Naive thymus-derived CD4-positive, alpha-beta T cell (primary cell): ENCODE data around the gene CACNG8. TPM values are rescaled to one million over a fixed set of nuclear protein-coding genes. Genes with fewer than 3 reads are reported as not detected.
A peak's percentile ranks its signal among the peaks of the same experiment; 100 is the strongest.

Source experiments
- ATAC-seq: fragments of 150-1000 bp; cut with Tn5 transposase; 2 replicates; pipeline ENCODE4 v1.10.0; 2021; ENCODE audit warnings: mild to moderate bottlenecking, moderate library complexity
- CTCF ChIA-PET: fragments of 350-600 bp; sonication (Branson Sonifier 250); formaldehyde crosslinking; loops from one replicate; lab custom pipeline; 2021; ENCODE audit warnings: antibody characterized with exemption; lab: Charles Lee
- POLR2A ChIA-PET: fragments of 350-600 bp; sonication (Branson Sonifier 250); formaldehyde crosslinking; loops from one replicate; lab custom pipeline; 2021; ENCODE audit warnings: antibody characterized with exemption, inconsistent platforms; lab: Charles Lee
- DNase-seq, 9 donors: peaks; one replicate each; pipeline versions ENCODE4 v3.0.0 to v3.0.0-alpha.2; 2020 to 2022; ENCODE audit warnings: mixed read lengths in 1 of 9
- H3K27ac ChIP-seq: one replicate; pipeline ENCODE4 v1.7.0; 2013; ENCODE audit warnings: mild to moderate bottlenecking, low read depth, low read length, moderate library complexity
- H3K27me3 ChIP-seq, 2 donors: one replicate each; pipeline ENCODE4 v1.7.0; 2013; ENCODE audit warnings: low read length in 2 of 2, mild to moderate bottlenecking in 2 of 2, moderate library complexity in 2 of 2; ENCODE audit not compliant: control insufficient read depth in 2 of 2, insufficient read depth in 2 of 2
- H3K36me3 ChIP-seq, 3 experiments: 1 replicate in 2 of 3; 2 replicates in 1 of 3; pipeline ENCODE4 v1.7.0; 2013; ENCODE audit warnings: low read length in 3 of 3, mild to moderate bottlenecking in 3 of 3, moderate library complexity in 1 of 3; ENCODE audit not compliant: insufficient read depth in 3 of 3, control insufficient read depth in 2 of 3
- H3K4me1 ChIP-seq, 2 donors: one replicate each; pipeline ENCODE4 v1.7.0; 2013; ENCODE audit warnings: low read length in 2 of 2, mild to moderate bottlenecking in 2 of 2, moderate library complexity in 1 of 2; ENCODE audit not compliant: control insufficient read depth in 2 of 2, insufficient read depth in 2 of 2
- H3K4me3 ChIP-seq: 2 replicates; pipeline ENCODE4 v1.7.0; 2013; ENCODE audit warnings: mild to moderate bottlenecking, low read length
- H3K9me3 ChIP-seq, 3 experiments: 1 replicate in 2 of 3; 2 replicates in 1 of 3; pipeline ENCODE4 v1.7.0; 2013; ENCODE audit warnings: low read length in 3 of 3; ENCODE audit not compliant: control insufficient read depth in 2 of 3
- H3K27ac Mint-ChIP-seq, 9 donors: one replicate each; pipeline ENCODE4 v1.8.0; 2020 to 2022; ENCODE audit warnings: mixed read lengths in 9 of 9, mild to moderate bottlenecking in 8 of 9, moderate library complexity in 5 of 9, inconsistent platforms in 2 of 9
- H3K27me3 Mint-ChIP-seq, 5 donors: one replicate each; pipeline ENCODE4 v1.8.0; 2021 to 2022; ENCODE audit warnings: mixed read lengths in 5 of 5, mild to moderate bottlenecking in 1 of 5
- H3K36me3 Mint-ChIP-seq, 5 donors: one replicate each; pipeline ENCODE4 v1.8.0; 2020 to 2022; ENCODE audit warnings: mixed read lengths in 5 of 5, mild to moderate bottlenecking in 3 of 5, inconsistent platforms in 1 of 5
- H3K4me1 Mint-ChIP-seq, 7 donors: one replicate each; pipeline ENCODE4 v1.8.0; 2020 to 2022; ENCODE audit warnings: mixed read lengths in 7 of 7, mild to moderate bottlenecking in 3 of 7, inconsistent platforms in 1 of 7
- H3K4me3 Mint-ChIP-seq, 10 donors: one replicate each; pipeline ENCODE4 v1.8.0; 2020 to 2022; ENCODE audit warnings: mild to moderate bottlenecking in 10 of 10, mixed read lengths in 10 of 10, moderate library complexity in 6 of 10, inconsistent platforms in 2 of 10
- H3K9me3 Mint-ChIP-seq, 11 donors: one replicate each; pipeline ENCODE4 v1.8.0; 2020 to 2022; ENCODE audit warnings: mixed read lengths in 11 of 11, mild to moderate bottlenecking in 4 of 11, inconsistent platforms in 1 of 11, moderate library complexity in 1 of 11
- intact Hi-C, 2 donors: fragments of 100-400 bp; cut with micrococcal nuclease; formaldehyde crosslinking; loops; one replicate each; pipeline ENCODE4 v1.15.1; 2023
- polyA plus RNA-seq, 2 donors: library from polyadenylated mRNA; unstranded; fragments of 300-500 nt; fragmentation: Illumina TruSeq; gene quantifications; one replicate each; pipeline ENCODE4 v1.2.3, GENCODE V29; 2021
- total RNA-seq, 6 experiments: library from RNA in 5 of 6; stranded (reverse) in 5 of 6; gene quantifications; 1 replicate in 5 of 6; 2 replicates in 1 of 6; pipeline ENCODE4 v1.2.3 and lab custom pipeline; 2021 to 2026

Gene CACNG8
- total and polyA plus RNA-seq, 7 experiments from 2014 or later: 0.24 to 0.34 TPM; not detected in 5

- peaks cover 0 to 6% (median 2%) of the 10 kb centered on the region in 7 donors for H3K4me1 Mint-ChIP-seq
- intact Hi-C loops: no loop called here
- no peaks in the 10 kb centered on the region for H3K27me3 ChIP-seq
- ATAC-seq: no peak
- H3K4me3 Mint-ChIP-seq: no peak overlapping the region
- no peak overlapping the region for H3K4me3 ChIP-seq
- CTCF ChIA-PET: no interaction called here
- no peaks in the 10 kb centered on the region for H3K4me1 ChIP-seq
- H3K36me3 ChIP-seq: no peaks in the 10 kb centered on the region
- no peak overlapping the region for H3K27ac ChIP-seq
- POLR2A ChIA-PET: no interaction called here
- peaks cover 0 to 6% (median 0%) of the 10 kb centered on the region in 5 donors for H3K36me3 Mint-ChIP-seq
- peaks cover 15 to 75% (median 39%) of the 10 kb centered on the region in 5 donors for H3K27me3 Mint-ChIP-seq
- H3K9me3 ChIP-seq: no peaks in the 10 kb centered on the region
- peaks cover 0 to 3% (median 0%) of the 10 kb centered on the region in 11 donors for H3K9me3 Mint-ChIP-seq
- H3K27ac Mint-ChIP-seq: no peak overlapping the region
- DNase-seq: no peak
Measured at GRCh38 chr19:53969366-53969765, 6.6 kb downstream of the CACNG8 start.

DNA sequence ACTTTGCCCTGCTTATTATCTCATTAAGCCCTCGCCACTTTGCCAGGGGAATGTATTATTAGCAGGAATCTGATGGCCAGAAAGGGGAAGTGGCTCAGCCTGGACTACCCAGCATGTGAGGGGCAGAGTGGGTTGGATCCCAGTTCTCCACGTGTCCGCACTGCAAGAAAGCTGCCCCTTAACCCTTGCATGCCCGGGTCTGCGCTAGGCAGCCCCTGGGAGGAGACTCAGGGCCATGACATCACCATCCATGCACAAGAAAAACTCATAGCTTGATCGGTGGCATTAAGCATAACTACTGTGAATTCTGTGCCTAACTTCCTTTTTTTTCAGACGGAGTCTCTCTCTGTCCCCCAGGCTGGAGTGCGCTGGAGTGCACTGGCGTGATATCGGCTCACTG lies 8.9 kb downstream of the CACNG8 start:
- no peaks in the 10 kb centered on the region for H3K27me3 ChIP-seq
- H3K4me3 ChIP-seq: no peak overlapping the region
- POLR2A ChIA-PET: no interaction called here
- no peaks in the 10 kb centered on the region for H3K9me3 ChIP-seq
- ATAC-seq (peak; percentile 50), DNase-seq (no peak)
- peaks cover 0 to 69% (median 31%) of the 10 kb centered on the region in 5 donors for H3K27me3 Mint-ChIP-seq
- H3K27ac ChIP-seq: no peak overlapping the region
- H3K27ac Mint-ChIP-seq: no peak overlapping the region
- CTCF ChIA-PET: interaction anchor here (0.7 kb wide), 1 partner anchor 1437 kb away, joined by 3 read pairs; no protein-coding TSS in a partner anchor
- intact Hi-C loops: loop anchor here in 1 of 2 donors (10.0 kb wide), 1 partner anchor 67 kb away; the partner anchor contains the start of gene CACNG7
- no peaks in the 10 kb centered on the region for H3K36me3 ChIP-seq
- H3K4me3 Mint-ChIP-seq: no peak overlapping the region
- no peaks in the 10 kb centered on the region for H3K4me1 ChIP-seq
- peaks cover 0 to 3% (median 0%) of the 10 kb centered on the region in 11 donors for H3K9me3 Mint-ChIP-seq
- H3K4me1 Mint-ChIP-seq: no peaks in the 10 kb centered on the region
- no peaks in the 10 kb centered on the region for H3K36me3 Mint-ChIP-seq

DNA sequence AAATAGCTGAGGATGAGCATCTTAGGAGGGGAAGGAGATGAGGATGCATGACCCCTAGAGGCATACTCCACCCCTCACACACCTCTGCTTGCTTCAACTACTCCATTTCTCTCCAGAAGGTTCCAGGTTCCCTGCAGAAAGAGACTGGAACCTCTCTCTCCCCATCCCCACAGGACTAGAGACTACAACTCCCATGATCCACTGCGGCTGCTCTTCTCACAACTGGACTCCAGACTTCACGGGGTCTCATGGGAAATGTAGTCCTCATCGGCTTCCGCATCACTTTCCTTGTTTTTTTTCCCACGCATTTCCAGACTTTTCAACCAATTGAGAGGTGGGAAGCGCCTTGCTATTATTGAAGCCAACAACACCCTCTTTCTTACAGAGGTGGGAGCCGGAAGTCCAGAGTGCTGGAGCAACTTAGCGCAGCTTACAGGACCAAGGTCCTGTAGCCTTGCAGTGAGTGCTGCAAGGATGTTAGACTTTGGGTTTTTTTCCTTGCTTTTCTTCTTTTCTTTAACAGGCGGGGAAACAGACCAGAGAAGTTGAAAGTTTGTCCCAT lies 14.8 kb downstream of the CACNG8 start:
- CTCF ChIA-PET: no interaction called here
- DNase-seq: peak; percentile 34 to 69 (median 59)
- intact Hi-C loops: loop anchor here (1.0 to 10.0 kb wide), 6 partner anchors 70 to 140 kb away; partner anchors contain the start of genes CACNG7 (in 2 of the 2), PRPF31 (in 2 of the 2), TFPT (in 2 of the 2) and MYADM (in 1 of the 2)
- peaks cover 48 to 70% (median 61%) of the 10 kb centered on the region in 5 donors for H3K27me3 Mint-ChIP-seq
- H3K4me3 Mint-ChIP-seq: peak overlapping the region; percentile 73 to 90 (median 83)
- peak overlapping the region in 2 of 9 donors; percentile 21 to 50 for H3K27ac Mint-ChIP-seq
- H3K4me1 Mint-ChIP-seq: peaks cover 14 to 41% (median 30%) of the 10 kb centered on the region in 7 donors
- peaks cover 3 to 15% (median 11%) of the 10 kb centered on the region in 5 donors for H3K36me3 Mint-ChIP-seq
- POLR2A ChIA-PET: no interaction called here
- H3K27ac ChIP-seq: no peak overlapping the region
- peak; percentile 83 for ATAC-seq
- H3K9me3 ChIP-seq: peaks cover 0 to 4% (median 0%) of the 10 kb centered on the region in 3 experiments
- H3K27me3 ChIP-seq: peaks cover 6 to 16% of the 10 kb centered on the region in 2 donors
- H3K4me1 ChIP-seq: peaks cover 0 to 5% of the 10 kb centered on the region in 2 donors
- no peaks in the 10 kb centered on the region for H3K36me3 ChIP-seq
- H3K9me3 Mint-ChIP-seq: peaks cover 0 to 24% (median 9%) of the 10 kb centered on the region in 11 donors
- peak overlapping the region; percentile 42 for H3K4me3 ChIP-seq

GRCh38 chr19:53977991-53978731 lies 15.4 kb downstream of the CACNG8 start:
- Histone ChIP-seq H3K4me3 (peak overlapping the region; percentile 42), H3K27ac (no peak overlapping the region), H3K36me3 (no peaks in the 10 kb centered on the region), H3K4me1 (peaks cover 0 to 5% of the 10 kb centered on the region in 2 donors), H3K27me3 (peaks cover 6 to 16% of the 10 kb centered on the region in 2 donors), H3K9me3 (peaks cover 0 to 4% (median 0%) of the 10 kb centered on the region in 3 experiments)
- DNase-seq (peak in 4 of 9 donors; percentile 27 to 53 (median 32)), ATAC-seq (peak; percentile 66)
- intact Hi-C loops: loop anchor here (1.0 to 10.0 kb wide), 6 partner anchors 71 to 139 kb away; partner anchors contain the start of genes CACNG7 (in 2 of the 2), PRPF31 (in 2 of the 2), TFPT (in 2 of the 2) and MYADM (in 1 of the 2)
- H3K36me3 Mint-ChIP-seq: peaks cover 3 to 15% (median 11%) of the 10 kb centered on the region in 5 donors
- peaks cover 0 to 24% (median 9%) of the 10 kb centered on the region in 11 donors for H3K9me3 Mint-ChIP-seq
- H3K4me3 Mint-ChIP-seq: peak overlapping the region; percentile 73 to 90 (median 83)
- peaks cover 14 to 41% (median 30%) of the 10 kb centered on the region in 7 donors for H3K4me1 Mint-ChIP-seq
- peak overlapping the region in 1 of 9 donors; percentile 50 for H3K27ac Mint-ChIP-seq
- ChIA-PET POLR2A (no interaction called here), CTCF (interaction anchor here (0.6 kb wide), 1 partner anchor 10 kb away, joined by 6 read pairs; no protein-coding TSS in a partner anchor)
- H3K27me3 Mint-ChIP-seq: peaks cover 48 to 64% (median 56%) of the 10 kb centered on the region in 5 donors

GRCh38 chr19:53978975-53979801 lies 16.5 kb downstream of the CACNG8 start:
- Mint-ChIP-seq H3K27me3 (peaks cover 48 to 62% (median 55%) of the 10 kb centered on the region in 5 donors), H3K27ac (peak overlapping the region in 1 of 9 donors; percentile 16), H3K4me1 (peaks cover 14 to 41% (median 30%) of the 10 kb centered on the region in 7 donors), H3K9me3 (peaks cover 0 to 25% (median 9%) of the 10 kb centered on the region in 11 donors), H3K4me3 (peak overlapping the region in 9 of 10 donors; percentile 15 to 82 (median 74)), H3K36me3 (peaks cover 3 to 15% (median 11%) of the 10 kb centered on the region in 5 donors)
- H3K27ac ChIP-seq: no peak overlapping the region
- H3K4me1 ChIP-seq: peaks cover 0 to 5% of the 10 kb centered on the region in 2 donors
- H3K4me3 ChIP-seq: no peak overlapping the region
- POLR2A ChIA-PET: no interaction called here
- peaks cover 6 to 22% of the 10 kb centered on the region in 2 donors for H3K27me3 ChIP-seq
- CTCF ChIA-PET: interaction anchor here (0.6 kb wide), 1 partner anchor 11 kb away, joined by 6 read pairs; no protein-coding TSS in a partner anchor
- DNase-seq (no peak), ATAC-seq (no peak)
- H3K9me3 ChIP-seq: peaks cover 0 to 4% (median 0%) of the 10 kb centered on the region in 3 experiments
- no peaks in the 10 kb centered on the region for H3K36me3 ChIP-seq
- intact Hi-C loops: loop anchor here (5.0 to 10.0 kb wide), 4 partner anchors 72 to 138 kb away; partner anchors contain the start of genes CACNG7 (in 2 of the 2), MYADM (in 1 of the 2), PRPF31 (in 1 of the 2) and TFPT (in 1 of the 2)
